Hepatocyte (in vitro differentiated cells): ENCODE data around the gene LCMT1.
"Not testable (repeated sequence)": the region's sequence is repeated elsewhere in the genome, so short reads cannot be mapped to it uniquely, and the experiment has no call there.

ENCODE experiments used
- CTCF ChIP-seq: fragments of 200-600 bp; sonication (generic); IDR thresholded peaks from 2 replicates; pipeline ENCODE4 v1.5.1; 2016; ENCODE audit warnings: antibody characterized with exemption, mild to moderate bottlenecking; ENCODE audit not compliant: poor library complexity
- EZH2 ChIP-seq: fragments of 200-600 bp; sonication (generic); IDR thresholded peaks from 2 replicates; pipeline ENCODE4 v1.6.1; 2016; ENCODE audit warnings: antibody characterized with exemption, mild to moderate bottlenecking, borderline replicate concordance
- EZH2phosphoT487 ChIP-seq: fragments of 200-600 bp; sonication (generic); IDR thresholded peaks from one replicate; pipeline ENCODE4 v1.6.1; 2018; ENCODE audit warnings: antibody characterized with exemption, mild to moderate bottlenecking, low read depth, moderate library complexity; ENCODE audit not compliant: unreplicated experiment, severe bottlenecking

GRCh38 chr16:25167920-25168319 lies 56.4 kb downstream of the LCMT1 start:
- TF ChIP-seq CTCF, EZH2, EZH2phosphoT487: not testable (repeated sequence)
